ENCODE results near the gene UBQLN4. TPM values are rescaled to one million over a fixed set of nuclear protein-coding genes. Genes with fewer than 3 reads are reported as not detected.
A peak's percentile ranks its signal among the peaks of the same experiment; 100 is the strongest.

Gene UBQLN4
- total and polyA plus RNA-seq, 2 of the 4 experiments (the other 2 are of a cell fraction) = 8.8 to 21.6 TPM

- H3K14ac ChIP-seq (replicated peaks; ENCODE audit: low read depth, low read length) = 0 out of 2 replicates have a peak overlapping the region, but pooled peaks have one; percentile 37
- no peak overlapping the region for H2BK5ac ChIP-seq (ENCODE audit: low read depth, low read length, poor library complexity, severe bottlenecking)
- no peaks in the 10 kb centered on the region for H4K20me1 ChIP-seq (ENCODE audit: insufficient read depth, low read length)
- ChIA-PET POLR2A (ENCODE audit: unreplicated experiment) (interaction anchor here (0.7 kb wide), 2 partner anchors 22 to 575 kb away, joined by 11 to 13 read pairs; no protein-coding TSS in a partner anchor), CTCF (interaction anchor here (1.8 kb wide), 1 partner anchor 11 kb away, joined by 5 read pairs; no protein-coding TSS in a partner anchor)
- H3K9me3 ChIP-seq (ENCODE audit: control insufficient read depth, insufficient read depth, low read length) = no peaks in the 10 kb centered on the region
- H3K36me3 ChIP-seq (ENCODE audit: control insufficient read depth, insufficient read depth, low read length) = no peaks in the 10 kb centered on the region
- intact Hi-C loops (cut with micrococcal nuclease) = no loop called here
- TF ChIP-seq RCOR1 (IDR thresholded peaks at IDR 0.05; ENCODE audit: insufficient replicate concordance, low read length) (no peak), RAD21 (IDR thresholded peaks at IDR 0.05; ENCODE audit: low read length) (no peak), BHLHE40 (IDR thresholded peaks at IDR 0.05; ENCODE audit: low read depth, low read length) (no peak), POLR2A (IDR thresholded peaks at IDR 0.05; ENCODE audit: low read depth, low read length) (0 out of 2 replicates have a peak, but pooled peaks have one; percentile 2)
- peak overlapping the region; percentile 48 for H2AFZ ChIP-seq (replicated peaks; ENCODE audit: low read length, poor library complexity)
- BruUV-seq (replicated peaks) = no TSS peak
- peak overlapping the region; percentile 1; the same call in 1 of the 3 replicates for H2BK15ac ChIP-seq (ENCODE audit: low read depth, low read length)
- H3K18ac ChIP-seq (ENCODE audit: low read depth, low read length) = no peak overlapping the region
- no peak for ATAC-seq (ENCODE audit: low read depth)
- H4K5ac ChIP-seq (ENCODE audit: low read depth, low read length) = no peak overlapping the region
- H3K56ac ChIP-seq (ENCODE audit: extremely low read depth, insufficient read depth, low read length) = no peak overlapping the region
- peaks cover 48% of the 10 kb centered on the region for H3K9me1 ChIP-seq (ENCODE audit: insufficient read depth, low read length)
- H3K23ac ChIP-seq (ENCODE audit: low read depth, low read length) = no peak overlapping the region
- no peak for DNase-seq
- H3K4me1 ChIP-seq (ENCODE audit: control insufficient read depth, insufficient read depth, low read length) = peaks cover 48% of the 10 kb centered on the region
- dilution Hi-C loops (cut with HindIII; ENCODE audit: low sequenced_read_pairs, unreplicated experiment) = no loop called here
- peak overlapping the region; percentile 96 for H2AK9ac ChIP-seq (replicated peaks; ENCODE audit: low read depth, low read length, poor library complexity)
- no CpG with 5 or more reads among the region's 6 CpGs for WGBS, 2 experiments (ENCODE audit: extremely low coverage in 2 of 2, insufficient read length in 1 of 2)
- peak overlapping the region; percentile 95; the same call in 1 of the 2 replicates for H2BK120ac ChIP-seq (ENCODE audit: low read depth, low read length)
- H3K27me3 ChIP-seq (ENCODE audit: control insufficient read depth, insufficient read depth, low read length) = no peaks in the 10 kb centered on the region
- H3K79me1 ChIP-seq (ENCODE audit: low read depth in 1 of 2, low read length in 2 of 2) = peaks cover 29 to 77% of the 10 kb centered on the region in 2 experiments
- H2AK5ac ChIP-seq (ENCODE audit: low read depth, low read length) = peak overlapping the region; percentile 76
- peak overlapping the region; percentile 46 for H2BK20ac ChIP-seq (ENCODE audit: low read depth, low read length)
- no peak overlapping the region for H3K27ac ChIP-seq (ENCODE audit: insufficient read depth, low read length)
- H3K4me3 ChIP-seq (ENCODE audit: insufficient read depth, low read depth, low read length) = no peak overlapping the region
- in situ Hi-C loops (cut with MboI; ENCODE audit: low sequenced_read_pairs) = no loop called here
- no peak overlapping the region for H3K4me2 ChIP-seq (ENCODE audit: low read depth, low read length)
- H3K4ac ChIP-seq (ENCODE audit: low read depth, low read length) = peak overlapping the region; percentile 66
- H4K8ac ChIP-seq (ENCODE audit: low read depth in 2 of 2, low read length in 2 of 2) = peak overlapping the region in 1 of 2 experiments; percentile 6; a peak in 1 of 4 replicates
- no peak overlapping the region for H3K9ac ChIP-seq (ENCODE audit: low read depth, low read length)
- no peak overlapping the region; the same call in 1 of the 2 replicates for H4K91ac ChIP-seq (ENCODE audit: insufficient read depth, low read depth, low read length)
Measured at GRCh38 chr1:156101880-156102279, 48.3 kb upstream of the UBQLN4 start.
